ENCODE results near the gene CASZ1. TPM values are rescaled to one million over a fixed set of nuclear protein-coding genes. Genes with fewer than 3 reads are reported as not detected.

Gene CASZ1
- total RNA-seq, 4 donors from 2014 or later, result 106 to 229 (median 160) TPM

DNA sequence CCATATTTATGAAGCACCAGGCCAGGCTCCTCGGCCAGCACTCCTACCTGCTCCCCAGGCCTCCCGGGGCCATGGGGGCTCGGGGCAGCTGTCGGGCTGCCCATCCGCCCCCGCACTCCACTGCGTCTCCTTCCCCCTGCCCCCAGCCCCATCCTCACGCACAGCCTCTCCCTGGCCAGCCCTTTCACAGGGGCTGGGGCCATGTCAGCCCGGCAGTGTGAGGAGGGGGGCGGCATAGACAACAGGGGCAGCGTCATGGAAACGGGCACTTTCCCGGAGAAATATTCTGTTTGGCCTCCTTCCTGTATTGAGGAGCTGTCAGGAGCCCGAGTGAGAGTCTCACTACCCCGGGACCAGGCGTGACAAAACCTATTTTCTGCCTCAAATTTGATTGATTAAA, 87.3 kb downstream of the CASZ1 start:
- Histone ChIP-seq H3K4me1 (peaks cover 9% of the 10 kb centered on the region), H3K36me3 (peaks cover 8% of the 10 kb centered on the region), H3K27me3 (peaks cover 22% of the 10 kb centered on the region), H3K9me3 (no peaks in the 10 kb centered on the region), H3K4me3 (no peak overlapping the region), H3K27ac (no peak overlapping the region)
- DNase-seq (ENCODE audit: low spot score in 2 of 2), result no peak
- TF ChIP-seq POLR2A (IDR thresholded peaks at IDR 0.05), result no peak
- TF ChIP-seq, protein P1, sequence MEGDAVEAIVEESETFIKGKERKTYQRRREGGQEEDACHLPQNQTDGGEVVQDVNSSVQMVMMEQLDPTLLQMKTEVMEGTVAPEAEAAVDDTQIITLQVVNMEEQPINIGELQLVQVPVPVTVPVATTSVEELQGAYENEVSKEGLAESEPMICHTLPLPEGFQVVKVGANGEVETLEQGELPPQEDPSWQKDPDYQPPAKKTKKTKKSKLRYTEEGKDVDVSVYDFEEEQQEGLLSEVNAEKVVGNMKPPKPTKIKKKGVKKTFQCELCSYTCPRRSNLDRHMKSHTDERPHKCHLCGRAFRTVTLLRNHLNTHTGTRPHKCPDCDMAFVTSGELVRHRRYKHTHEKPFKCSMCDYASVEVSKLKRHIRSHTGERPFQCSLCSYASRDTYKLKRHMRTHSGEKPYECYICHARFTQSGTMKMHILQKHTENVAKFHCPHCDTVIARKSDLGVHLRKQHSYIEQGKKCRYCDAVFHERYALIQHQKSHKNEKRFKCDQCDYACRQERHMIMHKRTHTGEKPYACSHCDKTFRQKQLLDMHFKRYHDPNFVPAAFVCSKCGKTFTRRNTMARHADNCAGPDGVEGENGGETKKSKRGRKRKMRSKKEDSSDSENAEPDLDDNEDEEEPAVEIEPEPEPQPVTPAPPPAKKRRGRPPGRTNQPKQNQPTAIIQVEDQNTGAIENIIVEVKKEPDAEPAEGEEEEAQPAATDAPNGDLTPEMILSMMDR (IDR thresholded peaks at IDR 0.05), result no peak
- WGBS, result 78% methylated on average over 6 of the region's 16 CpGs

DNA sequence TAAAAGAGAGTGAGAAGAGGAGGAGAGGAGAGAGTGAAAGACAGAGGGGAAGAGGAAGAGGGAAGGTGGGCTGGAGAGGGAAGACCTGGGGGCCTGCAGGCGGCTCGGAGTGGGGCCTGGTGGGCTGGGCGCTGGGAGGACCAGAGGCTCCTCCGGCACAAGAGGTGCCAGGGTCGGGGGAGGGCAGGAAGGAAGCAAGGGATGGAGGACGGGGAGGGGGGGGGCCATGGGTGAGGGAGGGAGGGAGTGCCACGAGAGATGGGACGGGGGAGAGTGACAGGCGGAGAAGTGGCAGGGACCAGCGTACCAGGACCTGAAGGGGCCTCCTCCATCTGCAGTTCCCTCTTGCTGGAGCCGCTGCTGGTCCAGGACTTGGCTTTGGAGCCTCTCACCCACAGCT, 87.7 kb downstream of the CASZ1 start:
- peaks cover 20% of the 10 kb centered on the region for H3K27me3 ChIP-seq
- H3K9me3 ChIP-seq, result no peaks in the 10 kb centered on the region
- no peak overlapping the region for H3K27ac ChIP-seq
- TF ChIP-seq POLR2AphosphoS5 (IDR thresholded peaks at IDR 0.05), result no peak
- TF ChIP-seq, protein P1 (IDR thresholded peaks at IDR 0.05), result no peak
- no peak for TF ChIP-seq EP300 (IDR thresholded peaks at IDR 0.05)
- no peak for TF ChIP-seq POLR2A (IDR thresholded peaks at IDR 0.05)
- H3K4me3 ChIP-seq, result no peak overlapping the region
- peaks cover 9% of the 10 kb centered on the region for H3K4me1 ChIP-seq
- DNase-seq (ENCODE audit: low spot score in 2 of 2), result no peak
- peaks cover 9% of the 10 kb centered on the region for H3K36me3 ChIP-seq
- 77% methylated on average over 11 of the region's 11 CpGs for WGBS

DNA sequence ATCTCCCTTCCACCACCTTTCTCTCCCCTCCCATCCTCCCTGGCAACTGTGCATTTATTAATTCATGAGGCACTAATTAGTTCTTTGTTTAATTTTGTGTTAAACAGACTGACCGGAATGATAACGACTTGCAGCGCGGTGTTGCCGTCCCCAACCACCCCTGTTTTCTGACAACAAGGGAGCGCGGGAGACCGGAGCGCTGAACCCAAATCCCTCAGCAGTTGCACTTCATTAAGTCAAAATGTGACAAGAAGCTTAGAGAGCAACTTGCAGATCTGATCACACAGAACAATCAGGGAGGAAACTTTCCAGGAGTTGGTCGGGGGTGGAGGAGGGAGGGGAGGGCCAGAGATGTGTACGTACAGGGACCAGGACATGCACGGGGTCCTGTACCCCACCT, 89.2 kb downstream of the CASZ1 start:
- H3K36me3 ChIP-seq, result peaks cover 12% of the 10 kb centered on the region
- DNase-seq (ENCODE audit: low spot score in 2 of 2), result no peak
- WGBS, result 89% methylated on average over 12 of the region's 12 CpGs
- peaks cover 9% of the 10 kb centered on the region for H3K4me1 ChIP-seq
- H3K27me3 ChIP-seq, result peaks cover 7% of the 10 kb centered on the region
- H3K4me3 ChIP-seq, result no peak overlapping the region
- no peak overlapping the region for H3K27ac ChIP-seq
- H3K9me3 ChIP-seq, result no peaks in the 10 kb centered on the region
- no peak for TF ChIP-seq EP300 (IDR thresholded peaks at IDR 0.05)
- TF ChIP-seq, protein P1 (IDR thresholded peaks at IDR 0.05), result no peak
- no peak for TF ChIP-seq POLR2A (IDR thresholded peaks at IDR 0.05)
- no peak for TF ChIP-seq POLR2AphosphoS5 (IDR thresholded peaks at IDR 0.05)

DNA sequence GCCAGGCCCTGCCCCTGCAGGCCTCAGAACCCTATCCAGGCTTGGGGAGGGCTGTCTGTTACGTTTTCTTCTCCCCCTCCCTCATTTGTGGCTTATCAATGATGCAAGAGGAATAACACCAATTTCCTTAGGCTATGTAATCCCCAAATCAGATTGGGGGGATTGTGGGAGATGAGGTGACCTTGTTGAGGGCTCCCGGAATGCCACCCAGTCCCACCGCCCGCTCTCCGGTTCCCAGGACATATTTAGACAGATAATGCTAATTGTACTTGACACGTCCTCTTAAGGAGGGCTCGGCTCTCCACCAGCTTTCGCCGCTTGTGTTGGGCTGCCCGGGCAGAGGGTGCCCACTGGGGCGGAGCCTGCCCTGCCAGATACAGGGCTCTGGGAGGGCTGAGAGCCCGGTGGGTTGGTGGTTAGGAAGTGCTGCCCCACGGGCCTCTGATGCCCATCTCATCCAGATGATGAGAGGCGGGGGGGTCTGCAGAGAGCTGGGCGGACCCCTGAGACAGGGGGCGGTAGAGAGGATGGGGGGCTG, 90.0 kb downstream of the CASZ1 start:
- 87% methylated on average over 16 of the region's 16 CpGs for WGBS
- Histone ChIP-seq H3K4me3 (no peak overlapping the region), H3K4me1 (peaks cover 9% of the 10 kb centered on the region)

DNA sequence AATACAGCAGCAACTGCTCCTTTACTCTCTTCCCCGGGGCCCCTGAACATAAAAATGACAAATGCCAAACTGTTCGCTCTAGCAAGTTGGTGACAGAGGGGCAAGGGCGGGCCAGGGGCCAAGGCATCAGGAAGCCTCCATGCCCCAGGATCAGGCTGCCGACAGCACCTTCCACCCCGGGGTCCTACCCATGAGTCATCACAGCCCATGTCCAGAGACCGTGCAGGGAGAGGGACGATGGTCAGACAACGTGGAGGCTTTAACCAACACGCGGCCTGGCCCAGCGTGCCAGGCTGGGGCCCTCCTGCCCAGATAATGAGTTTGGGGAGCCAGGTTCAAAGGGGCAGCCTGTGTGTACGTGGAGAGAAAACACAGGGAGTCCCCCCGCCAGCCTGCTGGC, 90.5 kb downstream of the CASZ1 start:
- no peak for TF ChIP-seq EP300 (IDR thresholded peaks at IDR 0.05)
- TF ChIP-seq, protein P1 (IDR thresholded peaks at IDR 0.05), result no peak
- TF ChIP-seq POLR2A (IDR thresholded peaks at IDR 0.05), result no peak
- TF ChIP-seq POLR2AphosphoS5 (IDR thresholded peaks at IDR 0.05), result no peak
- no peak for DNase-seq (ENCODE audit: low spot score in 2 of 2)
- peaks cover 12% of the 10 kb centered on the region for H3K36me3 ChIP-seq
- H3K4me1 ChIP-seq, result peaks cover 9% of the 10 kb centered on the region
- no peak overlapping the region for H3K4me3 ChIP-seq
- no peak overlapping the region for H3K27ac ChIP-seq
- WGBS, result 93% methylated on average over 10 of the region's 13 CpGs
- H3K9me3 ChIP-seq, result no peaks in the 10 kb centered on the region
- peaks cover 7% of the 10 kb centered on the region for H3K27me3 ChIP-seq

More for the DNA sequence above, 90.0 kb downstream of the CASZ1 start:
- H3K27ac ChIP-seq, result no peak overlapping the region
- H3K36me3 ChIP-seq, result peaks cover 12% of the 10 kb centered on the region
- H3K9me3 ChIP-seq, result no peaks in the 10 kb centered on the region
- DNase-seq (ENCODE audit: low spot score in 2 of 2), result no peak
- H3K27me3 ChIP-seq, result peaks cover 7% of the 10 kb centered on the region
- TF ChIP-seq POLR2AphosphoS5 (IDR thresholded peaks at IDR 0.05), result no peak
- no peak for TF ChIP-seq POLR2A (IDR thresholded peaks at IDR 0.05)
- TF ChIP-seq, protein P1 (IDR thresholded peaks at IDR 0.05), result no peak
- TF ChIP-seq EP300 (IDR thresholded peaks at IDR 0.05), result no peak
